Astrocyte (in vitro differentiated cells and primary cell): Measurements from ENCODE around the gene LAMC1. TPM values are rescaled to one million over a fixed set of nuclear protein-coding genes. Genes with fewer than 3 reads are reported as not detected.
A peak's percentile ranks its signal among the peaks of the same experiment; 100 is the strongest.

ENCODE experiments used
- DNase-seq: peaks from one replicate; pipeline ENCODE4 v3.0.0-alpha.2; 2010; ENCODE audit warnings: low read depth
- FAIRE-seq: peaks from 2 replicates; lab custom pipeline; 2011; peaks lifted over from hg19 to GRCh38; lab: Jason Lieb, UNC
- H2AFZ ChIP-seq: 2 replicates; pipeline ENCODE4 v1.6.0; 2012; ENCODE audit warnings: low read depth, low read length, inconsistent platforms
- H3K27ac ChIP-seq: 2 replicates; pipeline ENCODE4 v1.5.1; 2011; ENCODE audit warnings: low read depth, low read length, inconsistent platforms
- H3K27me3 ChIP-seq: 2 replicates; pipeline ENCODE4 v1.6.0; 2011; ENCODE audit warnings: low read length, inconsistent platforms; ENCODE audit not compliant: insufficient read depth
- H3K36me3 ChIP-seq: 2 replicates; pipeline ENCODE4 v1.5.1; 2011; ENCODE audit warnings: low read length, inconsistent platforms; ENCODE audit not compliant: insufficient read depth
- H3K4me1 ChIP-seq: 2 replicates; pipeline ENCODE4 v1.5.1; 2011; ENCODE audit warnings: low read length, inconsistent platforms; ENCODE audit not compliant: insufficient read depth
- H3K4me2 ChIP-seq: 2 replicates; pipeline ENCODE4 v1.6.0; 2012; ENCODE audit warnings: low read length, inconsistent platforms
- H3K4me3 ChIP-seq: 2 replicates; pipeline ENCODE4 v1.5.1; 2011; ENCODE audit warnings: low read depth, mild to moderate bottlenecking, low read length, inconsistent platforms; ENCODE audit not compliant: insufficient read depth
- H3K79me2 ChIP-seq: 2 replicates; pipeline ENCODE4 v1.6.0; 2012; ENCODE audit warnings: mild to moderate bottlenecking, low read length, inconsistent platforms; ENCODE audit not compliant: insufficient read depth
- H3K9ac ChIP-seq: 2 replicates; pipeline ENCODE4 v1.6.0; 2012; ENCODE audit warnings: mild to moderate bottlenecking, low read length, inconsistent platforms
- H3K9me3 ChIP-seq: 2 replicates; pipeline ENCODE4 v1.5.1; 2012; ENCODE audit warnings: low read depth, mild to moderate bottlenecking, low read length, inconsistent platforms; ENCODE audit not compliant: insufficient read depth
- H4K20me1 ChIP-seq: 2 replicates; pipeline ENCODE4 v1.6.0; 2012; ENCODE audit warnings: low read length, inconsistent platforms; ENCODE audit not compliant: insufficient read depth
- H3K27ac Mint-ChIP-seq: one replicate; pipeline ENCODE4 v1.8.0; 2021; ENCODE audit warnings: mild to moderate bottlenecking, mixed read lengths; ENCODE audit not compliant: unreplicated experiment
- H3K27me3 Mint-ChIP-seq: one replicate; pipeline ENCODE4 v1.8.0; 2021; ENCODE audit warnings: low read depth, mixed read lengths; ENCODE audit not compliant: unreplicated experiment
- H3K36me3 Mint-ChIP-seq: one replicate; pipeline ENCODE4 v1.8.0; 2021; ENCODE audit warnings: low read depth, mixed read lengths; ENCODE audit not compliant: unreplicated experiment
- H3K4me1 Mint-ChIP-seq: one replicate; pipeline ENCODE4 v1.8.0; 2021; ENCODE audit warnings: low read depth, mixed read lengths; ENCODE audit not compliant: unreplicated experiment
- H3K4me3 Mint-ChIP-seq: one replicate; pipeline ENCODE4 v1.8.0; 2021; ENCODE audit warnings: mild to moderate bottlenecking, moderate library complexity, mixed read lengths; ENCODE audit not compliant: unreplicated experiment
- H3K9me3 Mint-ChIP-seq: one replicate; pipeline ENCODE4 v1.8.0; 2021; ENCODE audit warnings: mild to moderate bottlenecking, mixed read lengths; ENCODE audit not compliant: unreplicated experiment
- EZH2 ChIP-seq: IDR thresholded peaks from 2 replicates; pipeline ENCODE4 v1.6.1; 2012; ENCODE audit warnings: mild to moderate bottlenecking, low read length, inconsistent platforms; ENCODE audit not compliant: insufficient read depth
- total RNA-seq: library from RNA; stranded (reverse); gene quantifications from 2 replicates; pipeline ENCODE4 v1.2.1, GENCODE V29; 2021
- TF ChIP-seq, protein P1 (sequence below): IDR thresholded peaks from 2 replicates; pipeline ENCODE4 v1.5.1; 2011; ENCODE audit warnings: low read depth, mild to moderate bottlenecking, inconsistent platforms, low read length, moderate library complexity; ENCODE audit not compliant: insufficient read depth

The LAMC1 gene
- total RNA-seq, 1 donor from 2014 or later = 270 TPM

GRCh38 chr1:183025782-183026774 is 2.9 kb downstream of the LAMC1 start:
- H4K20me1 ChIP-seq = peaks cover 57% of the 10 kb centered on the region
- H3K4me3 ChIP-seq = peak overlapping the region; percentile 99

DNA sequence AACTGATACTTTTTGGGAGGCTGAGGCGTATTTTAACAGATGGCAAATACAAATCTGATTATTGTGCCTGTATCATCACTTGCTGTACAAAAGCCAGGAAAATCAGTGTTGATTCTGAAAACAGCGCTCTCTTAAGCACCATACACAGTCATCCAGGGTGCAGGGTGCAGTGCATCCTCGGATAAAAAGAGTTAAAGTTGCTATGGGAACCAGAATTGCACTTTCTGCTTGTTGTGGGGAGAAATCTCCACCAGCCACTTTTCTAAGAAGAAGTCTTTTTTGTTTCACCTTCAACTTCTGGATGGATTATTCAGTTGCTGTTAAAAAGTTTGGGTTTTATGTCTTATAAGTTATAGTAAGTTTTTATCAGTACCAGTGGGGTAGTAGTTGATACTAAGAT is 3.8 kb downstream of the LAMC1 start:
- peaks cover 47% of the 10 kb centered on the region for H3K4me1 Mint-ChIP-seq

More at GRCh38 chr1:183025782-183026774, 2.9 kb downstream of the LAMC1 start:
- H3K79me2 ChIP-seq = peaks cover 76% of the 10 kb centered on the region
- H3K9ac ChIP-seq = peak overlapping the region; percentile 98
- H3K9me3 ChIP-seq = no peaks in the 10 kb centered on the region
- H3K9me3 Mint-ChIP-seq = no peaks in the 10 kb centered on the region
- H3K27ac ChIP-seq = peak overlapping the region; percentile 90
- peaks cover 47% of the 10 kb centered on the region for H3K4me1 Mint-ChIP-seq
- H3K27ac Mint-ChIP-seq = peak overlapping the region; percentile 97
- no peaks in the 10 kb centered on the region for H3K27me3 Mint-ChIP-seq
- H3K4me1 ChIP-seq = peaks cover 49% of the 10 kb centered on the region
- no peaks in the 10 kb centered on the region for H3K36me3 ChIP-seq
- FAIRE-seq (no peak), DNase-seq (no peak)
- TF ChIP-seq EZH2 = no peak
- TF ChIP-seq, protein P1, sequence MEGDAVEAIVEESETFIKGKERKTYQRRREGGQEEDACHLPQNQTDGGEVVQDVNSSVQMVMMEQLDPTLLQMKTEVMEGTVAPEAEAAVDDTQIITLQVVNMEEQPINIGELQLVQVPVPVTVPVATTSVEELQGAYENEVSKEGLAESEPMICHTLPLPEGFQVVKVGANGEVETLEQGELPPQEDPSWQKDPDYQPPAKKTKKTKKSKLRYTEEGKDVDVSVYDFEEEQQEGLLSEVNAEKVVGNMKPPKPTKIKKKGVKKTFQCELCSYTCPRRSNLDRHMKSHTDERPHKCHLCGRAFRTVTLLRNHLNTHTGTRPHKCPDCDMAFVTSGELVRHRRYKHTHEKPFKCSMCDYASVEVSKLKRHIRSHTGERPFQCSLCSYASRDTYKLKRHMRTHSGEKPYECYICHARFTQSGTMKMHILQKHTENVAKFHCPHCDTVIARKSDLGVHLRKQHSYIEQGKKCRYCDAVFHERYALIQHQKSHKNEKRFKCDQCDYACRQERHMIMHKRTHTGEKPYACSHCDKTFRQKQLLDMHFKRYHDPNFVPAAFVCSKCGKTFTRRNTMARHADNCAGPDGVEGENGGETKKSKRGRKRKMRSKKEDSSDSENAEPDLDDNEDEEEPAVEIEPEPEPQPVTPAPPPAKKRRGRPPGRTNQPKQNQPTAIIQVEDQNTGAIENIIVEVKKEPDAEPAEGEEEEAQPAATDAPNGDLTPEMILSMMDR = no peak
- H3K4me2 ChIP-seq = peak overlapping the region; percentile 95
- no peak overlapping the region for H2AFZ ChIP-seq
- H3K4me3 Mint-ChIP-seq = peak overlapping the region; percentile 100
- no peaks in the 10 kb centered on the region for H3K27me3 ChIP-seq
- H3K36me3 Mint-ChIP-seq = peaks cover 2% of the 10 kb centered on the region

More for the DNA sequence above, 3.8 kb downstream of the LAMC1 start:
- H3K36me3 ChIP-seq = no peaks in the 10 kb centered on the region
- Mint-ChIP-seq H3K27me3 (no peaks in the 10 kb centered on the region), H3K36me3 (peaks cover 2% of the 10 kb centered on the region), H3K4me3 (peak overlapping the region; percentile 100), H3K9me3 (no peaks in the 10 kb centered on the region), H3K27ac (no peak overlapping the region)
- peaks cover 86% of the 10 kb centered on the region for H3K79me2 ChIP-seq
- DNase-seq (no peak), FAIRE-seq (no peak)
- no peaks in the 10 kb centered on the region for H3K27me3 ChIP-seq
- peaks cover 57% of the 10 kb centered on the region for H4K20me1 ChIP-seq
- H3K4me1 ChIP-seq = peaks cover 49% of the 10 kb centered on the region
- H3K4me2 ChIP-seq = peak overlapping the region; percentile 95
- TF ChIP-seq EZH2 = no peak
- TF ChIP-seq, protein P1 = no peak
- H3K9ac ChIP-seq = peak overlapping the region; percentile 98
- H3K9me3 ChIP-seq = no peaks in the 10 kb centered on the region
- H2AFZ ChIP-seq = no peak overlapping the region
- H3K4me3 ChIP-seq = peak overlapping the region; percentile 99
- peak overlapping the region; percentile 90 for H3K27ac ChIP-seq
